ENCODE results near the gene TUT7. TPM values are rescaled to one million over a fixed set of nuclear protein-coding genes. Genes with fewer than 3 reads are reported as not detected.

The TUT7 gene
- polyA plus RNA-seq, 1 experiment: 31.8 TPM

GRCh38 chr9:86330186-86330585 lies 24.0 kb downstream of the TUT7 start:
- no peak overlapping the region for H3K4me3 ChIP-seq (ENCODE audit: low read depth, low read length)
- no peak overlapping the region for H3K27ac ChIP-seq (ENCODE audit: low read depth, low read length)
- POLR2A ChIA-PET: no interaction called here
- no peak for DNase-seq (ENCODE audit: low read depth, low spot score)
- TF ChIP-seq CTCF (IDR thresholded peaks at IDR 0.05; ENCODE audit: low read depth, low read length): no peak
- no peaks in the 10 kb centered on the region for H3K27me3 ChIP-seq (ENCODE audit: control insufficient read depth, insufficient read depth, low read length)
- CTCF ChIA-PET: no interaction called here
- no peaks in the 10 kb centered on the region for H3K9me3 ChIP-seq (ENCODE audit: control insufficient read depth, insufficient read depth, low read length)

- H3K27ac ChIP-seq (ENCODE audit: low read depth, low read length): no peak overlapping the region
- POLR2A ChIA-PET: no interaction called here
- CTCF ChIA-PET: no interaction called here
- DNase-seq (ENCODE audit: low read depth, low spot score): no peak
- H3K9me3 ChIP-seq (ENCODE audit: control insufficient read depth, insufficient read depth, low read length): no peaks in the 10 kb centered on the region
- no peaks in the 10 kb centered on the region for H3K27me3 ChIP-seq (ENCODE audit: control insufficient read depth, insufficient read depth, low read length)
- no peak for TF ChIP-seq CTCF (IDR thresholded peaks at IDR 0.05; ENCODE audit: low read depth, low read length)
- H3K4me3 ChIP-seq (ENCODE audit: low read depth, low read length): no peak overlapping the region
Observed at GRCh38 chr9:86329649-86330048, 24.6 kb downstream of the TUT7 start.

- H3K9me3 ChIP-seq (ENCODE audit: control insufficient read depth, insufficient read depth, low read length): no peaks in the 10 kb centered on the region
- POLR2A ChIA-PET: no interaction called here
- no peak overlapping the region for H3K4me3 ChIP-seq (ENCODE audit: low read depth, low read length)
- CTCF ChIA-PET: no interaction called here
- no peaks in the 10 kb centered on the region for H3K27me3 ChIP-seq (ENCODE audit: control insufficient read depth, insufficient read depth, low read length)
- no peak for DNase-seq (ENCODE audit: low read depth, low spot score)
- TF ChIP-seq CTCF (IDR thresholded peaks at IDR 0.05; ENCODE audit: low read depth, low read length): no peak
- no peak overlapping the region for H3K27ac ChIP-seq (ENCODE audit: low read depth, low read length)
Observed at GRCh38 chr9:86328156-86328555, 26.1 kb downstream of the TUT7 start.

GRCh38 chr9:86326536-86326935 lies 27.7 kb downstream of the TUT7 start:
- TF ChIP-seq CTCF (IDR thresholded peaks at IDR 0.05; ENCODE audit: low read depth, low read length): no peak
- H3K9me3 ChIP-seq (ENCODE audit: control insufficient read depth, insufficient read depth, low read length): no peaks in the 10 kb centered on the region
- no peak overlapping the region for H3K27ac ChIP-seq (ENCODE audit: low read depth, low read length)
- no peaks in the 10 kb centered on the region for H3K27me3 ChIP-seq (ENCODE audit: control insufficient read depth, insufficient read depth, low read length)
- POLR2A ChIA-PET: no interaction called here
- no peak overlapping the region for H3K4me3 ChIP-seq (ENCODE audit: low read depth, low read length)
- DNase-seq (ENCODE audit: low read depth, low spot score): no peak
- CTCF ChIA-PET: interaction anchor here (1.5 kb wide), 1 partner anchor 88 kb away, joined by 3 read pairs; no protein-coding TSS in a partner anchor

GRCh38 chr9:86324901-86325300 lies 29.3 kb downstream of the TUT7 start:
- POLR2A ChIA-PET: no interaction called here
- H3K27me3 ChIP-seq (ENCODE audit: control insufficient read depth, insufficient read depth, low read length): no peaks in the 10 kb centered on the region
- H3K27ac ChIP-seq (ENCODE audit: low read depth, low read length): no peak overlapping the region
- H3K9me3 ChIP-seq (ENCODE audit: control insufficient read depth, insufficient read depth, low read length): no peaks in the 10 kb centered on the region
- H3K4me3 ChIP-seq (ENCODE audit: low read depth, low read length): no peak overlapping the region
- no peak for DNase-seq (ENCODE audit: low read depth, low spot score)
- CTCF ChIA-PET: interaction anchor here (0.6 to 1.9 kb wide), 2 partner anchors 13 to 38 kb away, joined by 3 to 5 read pairs; no protein-coding TSS in a partner anchor
- no peak for TF ChIP-seq CTCF (IDR thresholded peaks at IDR 0.05; ENCODE audit: low read depth, low read length)
